Neural crest cell (in vitro differentiated cells): Measurements from ENCODE around the gene ORC2. TPM values are rescaled to one million over a fixed set of nuclear protein-coding genes. Genes with fewer than 3 reads are reported as not detected.

Experiments
- DNase-seq: peaks from one replicate; pipeline ENCODE4 v3.0.0; 2021; ENCODE audit warnings: low read depth, mixed read lengths, low spot score
- H3K27ac Mint-ChIP-seq: one replicate; pipeline ENCODE4 v1.8.0; 2021; ENCODE audit warnings: mild to moderate bottlenecking, mixed read lengths; ENCODE audit not compliant: unreplicated experiment
- H3K27me3 Mint-ChIP-seq: 2 replicates; pipeline ENCODE4 v1.8.0; 2021; ENCODE audit warnings: low read depth, mild to moderate bottlenecking, mixed read lengths
- H3K36me3 Mint-ChIP-seq: 2 replicates; pipeline ENCODE4 v1.8.0; 2021; ENCODE audit warnings: low read depth, mild to moderate bottlenecking, mixed read lengths
- H3K4me1 Mint-ChIP-seq: 2 replicates; pipeline ENCODE4 v1.8.0; 2021; ENCODE audit warnings: mixed read lengths
- H3K4me3 Mint-ChIP-seq: one replicate; pipeline ENCODE4 v1.8.0; 2021; ENCODE audit warnings: mild to moderate bottlenecking, mixed read lengths
- H3K9me3 Mint-ChIP-seq: 2 replicates; pipeline ENCODE4 v1.8.0; 2021; ENCODE audit warnings: mixed read lengths
- long read RNA-seq: library from polyadenylated mRNA; unstranded; transcript quantifications from one replicate; pipeline ENCODE4 v2.0.0, GENCODE V29; 2020
- total RNA-seq: library from RNA; stranded (reverse); gene quantifications from 2 replicates; pipeline ENCODE4 v1.2.1, GENCODE V29; 2021
- TF ChIP-seq, protein P1 (sequence below): fragments of 200-600 bp; sonication (generic); conservative IDR thresholded peaks from 2 replicates; pipeline ENCODE4 v1.5.0; 2021; ENCODE audit warnings: antibody characterized with exemption, mild to moderate bottlenecking

ORC2 gene
- 30.9 and 40.3 TPM in 2 replicates for total RNA-seq
- long read RNA-seq, full-length matches to known transcripts = 7 of 22 reads
- long read RNA-seq, partial matches to known transcripts = 5 of 22 reads
- long read RNA-seq, other reads (novel, unspliced or antisense) = 10 of 22 reads

DNA sequence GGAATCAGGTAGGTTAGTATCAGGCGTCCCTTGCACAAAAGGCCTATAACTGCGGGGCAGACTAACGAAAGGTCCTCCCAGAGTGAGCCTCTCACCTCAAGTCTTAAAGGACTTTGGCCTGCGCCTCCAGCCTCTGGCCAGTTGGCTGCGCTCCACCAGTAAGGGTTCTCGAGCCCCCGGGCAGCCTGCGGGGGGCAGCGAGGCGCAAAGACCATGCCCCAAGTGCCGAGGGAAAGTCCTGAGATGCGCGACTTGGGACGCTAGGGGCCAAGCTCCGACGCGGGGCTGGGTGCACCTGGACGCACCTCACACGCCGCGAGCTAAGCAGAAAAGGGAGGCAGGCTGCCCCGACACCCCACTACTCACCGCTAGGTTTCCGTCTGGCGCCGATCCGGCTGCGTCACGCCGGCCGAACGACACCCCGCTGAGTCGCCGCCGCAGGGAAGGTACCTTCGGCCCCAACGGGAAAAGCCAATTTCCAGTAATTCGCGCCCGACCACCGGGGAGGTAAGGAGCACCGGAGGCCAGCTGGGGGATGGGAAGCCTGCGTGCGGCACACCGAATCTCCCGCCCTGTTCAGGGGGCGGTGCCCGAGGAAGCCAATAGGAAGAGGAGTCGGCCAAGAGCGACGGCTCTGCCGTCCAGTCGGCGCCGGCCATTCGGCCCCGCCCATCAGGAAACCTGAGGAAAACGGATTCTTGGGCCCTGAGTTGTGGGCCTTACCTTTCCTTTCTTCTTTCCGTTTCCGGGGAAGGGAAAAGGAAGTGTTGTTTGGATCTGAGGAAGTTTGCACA lies at the start of gene ORC2:
TSS of gene ORC2 (minus strand) at position 537 of the 794 bp plus-strand sequence. CDS start 5,537 bp downstream, outside the sequence.
- DNase-seq = peak; percentile 89
- H3K36me3 Mint-ChIP-seq = no peaks in the 10 kb centered on the region
- peak within 1 kb of the TSS; percentile 97 for H3K4me3 Mint-ChIP-seq
- H3K9me3 Mint-ChIP-seq = no peaks in the 10 kb centered on the region
- peaks cover 44% of the 10 kb centered on the region for H3K4me1 Mint-ChIP-seq
- no peaks in the 10 kb centered on the region for H3K27me3 Mint-ChIP-seq
- peak within 1 kb of the TSS; percentile 94 for H3K27ac Mint-ChIP-seq
- TF ChIP-seq, protein P1, sequence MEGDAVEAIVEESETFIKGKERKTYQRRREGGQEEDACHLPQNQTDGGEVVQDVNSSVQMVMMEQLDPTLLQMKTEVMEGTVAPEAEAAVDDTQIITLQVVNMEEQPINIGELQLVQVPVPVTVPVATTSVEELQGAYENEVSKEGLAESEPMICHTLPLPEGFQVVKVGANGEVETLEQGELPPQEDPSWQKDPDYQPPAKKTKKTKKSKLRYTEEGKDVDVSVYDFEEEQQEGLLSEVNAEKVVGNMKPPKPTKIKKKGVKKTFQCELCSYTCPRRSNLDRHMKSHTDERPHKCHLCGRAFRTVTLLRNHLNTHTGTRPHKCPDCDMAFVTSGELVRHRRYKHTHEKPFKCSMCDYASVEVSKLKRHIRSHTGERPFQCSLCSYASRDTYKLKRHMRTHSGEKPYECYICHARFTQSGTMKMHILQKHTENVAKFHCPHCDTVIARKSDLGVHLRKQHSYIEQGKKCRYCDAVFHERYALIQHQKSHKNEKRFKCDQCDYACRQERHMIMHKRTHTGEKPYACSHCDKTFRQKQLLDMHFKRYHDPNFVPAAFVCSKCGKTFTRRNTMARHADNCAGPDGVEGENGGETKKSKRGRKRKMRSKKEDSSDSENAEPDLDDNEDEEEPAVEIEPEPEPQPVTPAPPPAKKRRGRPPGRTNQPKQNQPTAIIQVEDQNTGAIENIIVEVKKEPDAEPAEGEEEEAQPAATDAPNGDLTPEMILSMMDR = peak; percentile 76

DNA sequence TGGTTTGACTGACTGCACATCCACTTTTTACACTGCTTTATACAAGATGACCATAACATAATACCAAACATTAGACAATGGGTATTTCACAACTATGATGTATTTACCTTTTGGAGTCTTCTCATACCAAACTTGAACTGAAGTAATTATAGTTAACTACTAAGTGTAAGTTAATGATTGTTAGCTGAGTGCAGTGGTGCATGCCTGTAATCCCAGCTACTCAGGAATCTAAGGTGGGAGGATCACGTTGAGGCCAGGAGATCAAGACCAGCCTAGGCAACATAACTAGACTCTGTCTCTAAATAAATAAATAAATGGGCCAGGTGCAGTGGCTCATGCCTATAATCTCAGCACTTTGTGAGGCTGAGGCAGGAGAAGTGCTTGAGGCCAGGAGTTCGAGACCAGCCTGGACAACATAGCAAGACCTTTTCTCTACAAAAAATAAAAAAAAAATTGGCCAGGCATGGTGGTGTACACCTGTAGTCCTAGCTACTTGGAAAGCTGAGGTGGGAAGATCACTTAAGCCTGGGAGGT lies 44.9 kb upstream of the ORC2 start:
- no peak for DNase-seq
- TF ChIP-seq, protein P1 = no peak
- no peaks in the 10 kb centered on the region for H3K4me1 Mint-ChIP-seq
- H3K36me3 Mint-ChIP-seq = peaks cover 2% of the 10 kb centered on the region
- H3K4me3 Mint-ChIP-seq = no peak overlapping the region
- no peak overlapping the region for H3K27ac Mint-ChIP-seq
- H3K9me3 Mint-ChIP-seq = no peaks in the 10 kb centered on the region
- H3K27me3 Mint-ChIP-seq = no peaks in the 10 kb centered on the region

DNA sequence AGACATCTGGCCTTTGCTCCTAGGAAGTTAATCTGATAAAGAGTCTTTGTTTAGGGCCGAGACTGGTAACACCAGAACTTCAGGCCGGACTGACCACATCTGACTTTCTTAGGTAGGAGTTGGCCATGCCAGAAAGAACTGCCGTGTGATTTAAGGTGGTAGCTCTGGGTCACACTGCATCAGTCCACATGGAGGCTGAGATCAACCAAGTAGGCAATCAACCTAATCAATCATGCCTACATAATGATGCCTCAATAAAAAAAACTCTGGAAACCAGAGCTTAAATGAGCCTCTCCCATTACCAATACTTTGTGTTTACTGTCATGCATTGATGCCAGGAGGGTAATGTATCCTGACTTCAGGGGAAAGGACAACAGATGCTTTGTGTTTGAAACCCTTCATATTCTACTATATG lies 44.1 kb upstream of the ORC2 start:
- no peak overlapping the region for H3K27ac Mint-ChIP-seq
- H3K4me1 Mint-ChIP-seq = no peaks in the 10 kb centered on the region
- DNase-seq = no peak
- H3K4me3 Mint-ChIP-seq = no peak overlapping the region
- H3K36me3 Mint-ChIP-seq = peaks cover 2% of the 10 kb centered on the region
- H3K9me3 Mint-ChIP-seq = no peaks in the 10 kb centered on the region
- TF ChIP-seq, protein P1 = no peak
- no peaks in the 10 kb centered on the region for H3K27me3 Mint-ChIP-seq

DNA sequence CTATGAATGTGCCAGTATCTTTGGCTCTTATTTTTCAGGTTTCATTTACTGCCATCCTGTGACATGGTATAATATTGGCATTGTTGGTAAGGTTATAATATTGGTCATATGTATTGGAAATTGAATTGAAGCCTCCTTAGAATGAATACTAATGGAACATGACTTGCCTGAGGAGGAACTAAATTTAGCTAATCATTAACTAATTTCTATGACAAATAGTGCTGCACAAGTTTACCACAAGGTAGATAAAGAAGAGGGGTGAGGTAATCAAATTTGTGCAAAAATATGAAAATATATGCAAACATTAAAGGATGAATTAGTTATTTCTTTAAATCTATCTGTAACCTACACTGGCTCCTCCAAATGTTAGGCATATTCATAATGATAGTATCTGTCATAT lies 43.2 kb upstream of the ORC2 start:
- Mint-ChIP-seq H3K27ac (no peak overlapping the region), H3K4me3 (no peak overlapping the region), H3K4me1 (no peaks in the 10 kb centered on the region), H3K36me3 (peaks cover 2% of the 10 kb centered on the region), H3K27me3 (no peaks in the 10 kb centered on the region), H3K9me3 (no peaks in the 10 kb centered on the region)
- DNase-seq = no peak
- TF ChIP-seq, protein P1 = no peak

DNA sequence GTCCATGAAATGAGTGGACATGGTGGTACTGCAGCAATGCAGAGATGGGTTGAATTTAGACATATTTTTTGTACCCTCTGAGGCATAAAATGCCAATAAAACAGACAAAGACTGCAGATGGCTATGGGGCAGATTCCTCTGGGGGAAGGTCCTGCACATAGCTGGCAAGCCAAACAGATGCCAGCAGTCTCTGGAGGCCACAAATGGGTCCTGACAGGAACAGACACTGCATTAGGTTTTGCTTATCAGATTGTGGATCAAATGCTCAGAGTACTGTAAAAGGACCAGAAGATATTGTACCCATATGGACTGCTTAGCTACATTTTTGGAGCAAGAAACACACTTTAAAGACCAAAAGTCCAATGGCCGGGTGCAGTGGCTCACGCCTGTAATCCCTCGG lies 40.9 kb upstream of the ORC2 start:
- no peak for DNase-seq
- Mint-ChIP-seq H3K27me3 (no peaks in the 10 kb centered on the region), H3K27ac (no peak overlapping the region), H3K4me3 (no peak overlapping the region), H3K4me1 (no peaks in the 10 kb centered on the region), H3K9me3 (no peaks in the 10 kb centered on the region), H3K36me3 (peaks cover 2% of the 10 kb centered on the region)
- TF ChIP-seq, protein P1 = no peak
